Endothelial cell (in vitro differentiated cells): ENCODE measurements around the gene ISLR. TPM values are rescaled to one million over a fixed set of nuclear protein-coding genes. Genes with fewer than 3 reads are reported as not detected.
"Not testable (repeated sequence)": the region's sequence is repeated elsewhere in the genome, so short reads cannot be mapped to it uniquely, and the experiment has no call there.

Experiments
- DNase-seq: peaks from one replicate; pipeline ENCODE4 v3.0.0; 2021; ENCODE audit warnings: low spot score
- H3K27ac Mint-ChIP-seq: one replicate; pipeline ENCODE4 v1.8.0; 2021; ENCODE audit warnings: mixed read lengths, inconsistent platforms; ENCODE audit not compliant: unreplicated experiment
- H3K27me3 Mint-ChIP-seq: one replicate; pipeline ENCODE4 v1.8.0; 2021; ENCODE audit warnings: mild to moderate bottlenecking, moderate library complexity, mixed read lengths, inconsistent platforms; ENCODE audit not compliant: unreplicated experiment
- H3K36me3 Mint-ChIP-seq: one replicate; pipeline ENCODE4 v1.8.0; 2021; ENCODE audit warnings: mild to moderate bottlenecking, low read depth, mixed read lengths, inconsistent platforms; ENCODE audit not compliant: unreplicated experiment
- H3K4me1 Mint-ChIP-seq: one replicate; pipeline ENCODE4 v1.8.0; 2021; ENCODE audit warnings: mild to moderate bottlenecking, mixed read lengths, inconsistent platforms; ENCODE audit not compliant: unreplicated experiment
- H3K4me3 Mint-ChIP-seq: one replicate; pipeline ENCODE4 v1.8.0; 2021; ENCODE audit warnings: mild to moderate bottlenecking, mixed read lengths, inconsistent platforms; ENCODE audit not compliant: unreplicated experiment
- H3K9me3 Mint-ChIP-seq: one replicate; pipeline ENCODE4 v1.8.0; 2021; ENCODE audit warnings: mixed read lengths, inconsistent platforms; ENCODE audit not compliant: unreplicated experiment
- CTCF ChIP-seq: fragments of 200-600 bp; sonication (generic); IDR thresholded peaks from one replicate; pipeline ENCODE4 v1.5.0; 2021; ENCODE audit warnings: antibody characterized with exemption; ENCODE audit not compliant: unreplicated experiment
- total RNA-seq: library from RNA; stranded (reverse); fragmentation: NEBNext Ultra II Directional; extraction: Animal tissue kit (Norgen Biotek cat#: 25700); gene quantifications from one replicate; pipeline ENCODE4 v1.2.1, GENCODE V29; 2021; ENCODE audit not compliant: unreplicated experiment

Gene ISLR
- total RNA-seq, 1 donor from 2014 or later: 0.51 TPM

GRCh38 chr15:74159773-74160172 lies 13.7 kb upstream of the ISLR start:
- no peaks in the 10 kb centered on the region for H3K36me3 Mint-ChIP-seq
- DNase-seq: no peak
- peaks cover 33% of the 10 kb centered on the region for H3K4me1 Mint-ChIP-seq
- no peak overlapping the region for H3K27ac Mint-ChIP-seq
- no peak for TF ChIP-seq CTCF
- H3K27me3 Mint-ChIP-seq: peaks cover 1% of the 10 kb centered on the region
- H3K4me3 Mint-ChIP-seq: no peak overlapping the region
- no peaks in the 10 kb centered on the region for H3K9me3 Mint-ChIP-seq

GRCh38 chr15:74160390-74160789 lies 13.1 kb upstream of the ISLR start:
- H3K9me3 Mint-ChIP-seq, DNase-seq, H3K4me3 Mint-ChIP-seq, H3K36me3 Mint-ChIP-seq, H3K27me3 Mint-ChIP-seq, H3K27ac Mint-ChIP-seq: not testable (repeated sequence)
- peaks cover 33% of the 10 kb centered on the region for H3K4me1 Mint-ChIP-seq

- not testable (repeated sequence) for H3K9me3 Mint-ChIP-seq, H3K27me3 Mint-ChIP-seq, DNase-seq, H3K36me3 Mint-ChIP-seq, H3K27ac Mint-ChIP-seq, H3K4me3 Mint-ChIP-seq
- H3K4me1 Mint-ChIP-seq: peaks cover 16% of the 10 kb centered on the region
These were observed 11.3 kb upstream of the ISLR start for GRCh38 chr15:74162195-74162536.

GRCh38 chr15:74165461-74165860 lies 8.0 kb upstream of the ISLR start:
- TF ChIP-seq CTCF: no peak
- Mint-ChIP-seq H3K36me3 (peaks cover 3% of the 10 kb centered on the region), H3K27ac (no peak overlapping the region), H3K27me3 (no peaks in the 10 kb centered on the region), H3K4me1 (peaks cover 9% of the 10 kb centered on the region), H3K9me3 (no peaks in the 10 kb centered on the region), H3K4me3 (no peak overlapping the region)
- DNase-seq: no peak

GRCh38 chr15:74167891-74168331 lies 5.6 kb upstream of the ISLR start:
- DNase-seq: no peak
- Mint-ChIP-seq H3K27me3 (no peaks in the 10 kb centered on the region), H3K4me1 (peaks cover 6% of the 10 kb centered on the region), H3K4me3 (no peak overlapping the region), H3K36me3 (peaks cover 3% of the 10 kb centered on the region), H3K27ac (no peak overlapping the region), H3K9me3 (no peaks in the 10 kb centered on the region)
- TF ChIP-seq CTCF: no peak

- no peak overlapping the region for H3K27ac Mint-ChIP-seq
- no peak for TF ChIP-seq CTCF
- no peaks in the 10 kb centered on the region for H3K9me3 Mint-ChIP-seq
- peaks cover 3% of the 10 kb centered on the region for H3K27me3 Mint-ChIP-seq
- peaks cover 9% of the 10 kb centered on the region for H3K4me1 Mint-ChIP-seq
- peaks cover 3% of the 10 kb centered on the region for H3K36me3 Mint-ChIP-seq
- H3K4me3 Mint-ChIP-seq: no peak overlapping the region
- DNase-seq: no peak
These were observed 4.8 kb upstream of the ISLR start for GRCh38 chr15:74168711-74169126.
